ENCODE results near the gene SMAD3. TPM values are rescaled to one million over a fixed set of nuclear protein-coding genes. Genes with fewer than 3 reads are reported as not detected.

SMAD3 gene
- total RNA-seq, 2 experiments from 2014 or later: 41.2 to 77.8 TPM

DNA sequence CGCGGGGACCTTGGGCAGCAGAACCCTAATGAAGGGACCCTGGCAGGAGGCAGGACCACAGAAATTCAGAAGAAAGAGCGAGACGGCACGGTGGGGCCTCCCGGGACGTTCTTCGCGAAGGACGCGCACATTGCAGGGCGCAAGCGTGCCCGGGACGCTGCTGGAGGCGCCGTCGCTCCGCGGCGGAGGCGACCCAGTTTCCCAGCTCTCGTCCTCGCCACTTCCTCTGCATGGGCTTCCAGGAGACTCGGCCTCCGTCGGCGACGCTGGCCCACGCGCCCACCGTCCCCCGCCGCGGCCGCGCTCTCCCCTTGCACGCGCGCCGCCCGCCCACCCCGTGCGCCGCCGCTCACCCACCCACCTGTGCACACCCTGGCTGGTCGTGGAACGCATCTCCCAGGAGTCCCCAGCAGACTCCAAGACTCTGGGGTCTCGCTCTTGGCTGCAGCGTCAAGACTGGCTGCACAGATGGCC, 31.8 kb upstream of the SMAD3 start:
- Histone ChIP-seq H4K20me1 (ENCODE audit: insufficient read depth, low read length) (no peaks in the 10 kb centered on the region), H3K9me2 (ENCODE audit: insufficient read depth, low read length) (no peaks in the 10 kb centered on the region), H3K27ac (ENCODE audit: low read depth, low read length, poor library complexity, severe bottlenecking) (no peak overlapping the region), H3K4me1 (ENCODE audit: insufficient read depth, low read length, poor library complexity, severe bottlenecking) (no peaks in the 10 kb centered on the region), H2AFZ (ENCODE audit: low read length) (no peak overlapping the region), H3K9me3 (ENCODE audit: low read length) (no peaks in the 10 kb centered on the region), H3K4me2 (ENCODE audit: low read length) (no peak overlapping the region), H3K36me3 (ENCODE audit: insufficient read depth, low read length) (no peaks in the 10 kb centered on the region), H3K79me2 (ENCODE audit: insufficient read depth, low read depth, low read length) (no peaks in the 10 kb centered on the region), H3K4me3 (ENCODE audit: low read depth, low read length, poor library complexity, severe bottlenecking) (no peak overlapping the region)
- ChIA-PET POLR2A (no interaction called here), CTCF (ENCODE audit: unreplicated experiment) (no interaction called here)
- intact Hi-C loops (cut with micrococcal nuclease; ENCODE audit: unreplicated experiment): no loop called here
- TF ChIP-seq, protein P1, sequence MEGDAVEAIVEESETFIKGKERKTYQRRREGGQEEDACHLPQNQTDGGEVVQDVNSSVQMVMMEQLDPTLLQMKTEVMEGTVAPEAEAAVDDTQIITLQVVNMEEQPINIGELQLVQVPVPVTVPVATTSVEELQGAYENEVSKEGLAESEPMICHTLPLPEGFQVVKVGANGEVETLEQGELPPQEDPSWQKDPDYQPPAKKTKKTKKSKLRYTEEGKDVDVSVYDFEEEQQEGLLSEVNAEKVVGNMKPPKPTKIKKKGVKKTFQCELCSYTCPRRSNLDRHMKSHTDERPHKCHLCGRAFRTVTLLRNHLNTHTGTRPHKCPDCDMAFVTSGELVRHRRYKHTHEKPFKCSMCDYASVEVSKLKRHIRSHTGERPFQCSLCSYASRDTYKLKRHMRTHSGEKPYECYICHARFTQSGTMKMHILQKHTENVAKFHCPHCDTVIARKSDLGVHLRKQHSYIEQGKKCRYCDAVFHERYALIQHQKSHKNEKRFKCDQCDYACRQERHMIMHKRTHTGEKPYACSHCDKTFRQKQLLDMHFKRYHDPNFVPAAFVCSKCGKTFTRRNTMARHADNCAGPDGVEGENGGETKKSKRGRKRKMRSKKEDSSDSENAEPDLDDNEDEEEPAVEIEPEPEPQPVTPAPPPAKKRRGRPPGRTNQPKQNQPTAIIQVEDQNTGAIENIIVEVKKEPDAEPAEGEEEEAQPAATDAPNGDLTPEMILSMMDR (conservative IDR thresholded peaks at IDR 0.05; ENCODE audit: low read length): no peak
- no peak for TF ChIP-seq EZH2phosphoT487 (IDR thresholded peaks at IDR 0.05; ENCODE audit: borderline replicate concordance, low read depth, low read length)
- DNase-seq (ENCODE audit: low spot score): no peak
- no TSS peak for BruUV-seq (replicated peaks)

DNA sequence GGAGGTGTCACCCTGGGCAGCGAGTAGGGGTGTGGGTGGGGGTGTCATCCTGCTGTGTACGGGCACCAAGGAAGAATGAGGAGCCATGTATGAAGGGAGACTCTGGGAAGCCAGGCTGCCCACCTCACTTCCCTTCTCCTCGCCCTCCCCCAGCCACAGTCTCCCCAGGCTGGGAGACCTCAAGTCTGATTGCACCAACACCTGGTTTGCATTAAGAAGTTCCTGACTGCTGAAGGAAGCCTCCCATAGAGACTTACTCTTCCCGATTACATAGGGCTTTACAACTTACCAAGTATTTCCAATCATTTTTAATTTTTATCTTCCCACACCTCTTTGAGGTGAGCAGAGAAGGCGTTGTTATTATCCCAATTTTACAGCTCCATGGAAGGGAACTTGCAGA, 29.5 kb upstream of the SMAD3 start:
- intact Hi-C loops (cut with micrococcal nuclease; ENCODE audit: unreplicated experiment): no loop called here
- H3K4me3 ChIP-seq (ENCODE audit: low read depth, low read length, poor library complexity, severe bottlenecking): no peak overlapping the region
- no peaks in the 10 kb centered on the region for H4K20me1 ChIP-seq (ENCODE audit: insufficient read depth, low read length)
- H3K9me2 ChIP-seq (ENCODE audit: insufficient read depth, low read length): no peaks in the 10 kb centered on the region
- H3K9me3 ChIP-seq (ENCODE audit: low read length): no peaks in the 10 kb centered on the region
- no peak overlapping the region for H3K27ac ChIP-seq (ENCODE audit: low read depth, low read length, poor library complexity, severe bottlenecking)
- POLR2A ChIA-PET: interaction anchor here (1.1 kb wide), 1 partner anchor 16 kb away, joined by 3 read pairs; no protein-coding TSS in a partner anchor
- no peaks in the 10 kb centered on the region for H3K79me2 ChIP-seq (ENCODE audit: insufficient read depth, low read depth, low read length)
- DNase-seq (ENCODE audit: low spot score): no peak
- H3K4me2 ChIP-seq (ENCODE audit: low read length): no peak overlapping the region
- CTCF ChIA-PET (ENCODE audit: unreplicated experiment): no interaction called here
- BruUV-seq (replicated peaks): no TSS peak
- no peaks in the 10 kb centered on the region for H3K4me1 ChIP-seq (ENCODE audit: insufficient read depth, low read length, poor library complexity, severe bottlenecking)
- TF ChIP-seq EZH2phosphoT487 (IDR thresholded peaks at IDR 0.05; ENCODE audit: borderline replicate concordance, low read depth, low read length): no peak
- TF ChIP-seq, protein P1 (conservative IDR thresholded peaks at IDR 0.05; ENCODE audit: low read length): no peak
- no peak overlapping the region for H2AFZ ChIP-seq (ENCODE audit: low read length)
- no peaks in the 10 kb centered on the region for H3K36me3 ChIP-seq (ENCODE audit: insufficient read depth, low read length)

DNA sequence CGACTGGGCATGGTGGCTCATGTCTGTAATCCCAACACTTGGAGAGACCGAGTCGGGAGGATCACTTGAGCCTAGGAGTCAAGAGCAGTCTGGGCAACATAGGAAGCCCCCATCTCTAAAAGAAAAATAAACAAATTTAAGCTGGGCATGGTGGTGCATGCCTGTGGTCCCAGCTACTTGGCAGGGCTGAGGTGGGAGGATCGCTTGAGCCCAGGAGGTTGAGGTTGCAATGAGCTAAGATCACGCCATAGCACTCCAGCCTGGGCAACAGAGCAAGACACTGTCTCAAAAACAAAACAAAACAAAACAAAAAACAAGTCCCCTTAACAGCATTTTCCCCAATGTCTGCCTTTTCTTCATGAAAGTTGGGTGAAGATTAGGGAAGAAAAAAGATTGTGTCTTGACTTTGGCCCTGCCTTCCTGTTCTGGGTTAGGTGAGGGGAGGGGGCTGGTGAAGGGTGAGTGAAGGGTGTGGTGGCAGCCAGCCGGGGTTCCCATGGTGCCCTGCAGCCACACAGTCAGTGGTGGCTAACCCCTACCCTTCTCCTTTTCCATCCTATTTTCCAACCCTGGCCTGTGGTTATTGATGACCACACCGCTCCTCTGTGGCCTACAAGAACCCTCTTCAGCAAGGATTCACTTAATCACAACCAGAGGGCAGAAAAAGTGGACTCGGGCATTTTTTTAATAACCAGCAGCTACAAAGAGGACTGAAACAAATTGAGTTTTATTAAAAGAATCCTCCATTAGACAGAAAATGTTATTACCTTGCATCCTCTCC, 28.4 kb upstream of the SMAD3 start:
- POLR2A ChIA-PET: interaction anchor here (1.0 to 1.1 kb wide), 2 partner anchors 15 kb away, joined by 3 read pairs; no protein-coding TSS in a partner anchor
- intact Hi-C loops (cut with micrococcal nuclease; ENCODE audit: unreplicated experiment): no loop called here
- no peaks in the 10 kb centered on the region for H3K4me1 ChIP-seq (ENCODE audit: insufficient read depth, low read length, poor library complexity, severe bottlenecking)
- no peak overlapping the region for H3K27ac ChIP-seq (ENCODE audit: low read depth, low read length, poor library complexity, severe bottlenecking)
- H2AFZ ChIP-seq (ENCODE audit: low read length): no peak overlapping the region
- H3K36me3 ChIP-seq (ENCODE audit: insufficient read depth, low read length): no peaks in the 10 kb centered on the region
- no peak overlapping the region for H3K4me3 ChIP-seq (ENCODE audit: low read depth, low read length, poor library complexity, severe bottlenecking)
- DNase-seq (ENCODE audit: low spot score): no peak
- CTCF ChIA-PET (ENCODE audit: unreplicated experiment): no interaction called here
- H3K79me2 ChIP-seq (ENCODE audit: insufficient read depth, low read depth, low read length): no peaks in the 10 kb centered on the region
- TF ChIP-seq, protein P1 (conservative IDR thresholded peaks at IDR 0.05; ENCODE audit: low read length): no peak
- no peak for TF ChIP-seq EZH2phosphoT487 (IDR thresholded peaks at IDR 0.05; ENCODE audit: borderline replicate concordance, low read depth, low read length)
- H3K9me3 ChIP-seq (ENCODE audit: low read length): no peaks in the 10 kb centered on the region
- no peak overlapping the region for H3K4me2 ChIP-seq (ENCODE audit: low read length)
- BruUV-seq (replicated peaks): no TSS peak
- H3K9me2 ChIP-seq (ENCODE audit: insufficient read depth, low read length): no peaks in the 10 kb centered on the region
- no peaks in the 10 kb centered on the region for H4K20me1 ChIP-seq (ENCODE audit: insufficient read depth, low read length)
